HTR-8/SVneo (cell line): ENCODE results near the gene ESYT1.
A peak's percentile ranks its signal among the peaks of the same experiment; 100 is the strongest.
"Not testable (repeated sequence)": the region's sequence is repeated elsewhere in the genome, so short reads cannot be mapped to it uniquely, and the experiment has no call there.

Source experiments
- DNase-seq: peaks from one replicate; pipeline ENCODE4 v3.0.0; 2011; ENCODE audit warnings: low spot score, mixed read lengths; ENCODE audit not compliant: insufficient read length
- FAIRE-seq: peaks from 2 replicates; lab custom pipeline; 2011; peaks lifted over from hg19 to GRCh38; lab: Jason Lieb, UNC

The ESYT1 gene

DNA sequence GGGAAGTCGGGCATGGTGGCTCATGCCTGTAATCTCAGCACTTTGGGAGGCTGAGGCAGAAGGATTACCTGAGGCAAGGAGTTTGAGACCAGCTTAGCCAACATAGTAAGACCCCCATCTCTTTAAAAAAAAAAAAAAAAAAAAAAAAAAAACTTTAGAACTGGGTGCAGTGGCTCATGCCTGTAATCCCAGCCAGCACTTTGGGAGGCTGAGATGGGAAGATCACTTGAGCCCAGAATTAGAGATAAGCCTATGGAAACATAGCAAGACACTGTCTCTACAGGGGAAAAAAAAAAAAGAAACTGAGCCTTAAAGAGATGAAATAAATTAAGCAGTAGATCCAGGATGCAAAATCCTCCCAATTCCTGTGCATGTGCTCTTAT, 25.4 kb upstream of the ESYT1 start:
- FAIRE-seq (no peak), DNase-seq (no peak)

DNA sequence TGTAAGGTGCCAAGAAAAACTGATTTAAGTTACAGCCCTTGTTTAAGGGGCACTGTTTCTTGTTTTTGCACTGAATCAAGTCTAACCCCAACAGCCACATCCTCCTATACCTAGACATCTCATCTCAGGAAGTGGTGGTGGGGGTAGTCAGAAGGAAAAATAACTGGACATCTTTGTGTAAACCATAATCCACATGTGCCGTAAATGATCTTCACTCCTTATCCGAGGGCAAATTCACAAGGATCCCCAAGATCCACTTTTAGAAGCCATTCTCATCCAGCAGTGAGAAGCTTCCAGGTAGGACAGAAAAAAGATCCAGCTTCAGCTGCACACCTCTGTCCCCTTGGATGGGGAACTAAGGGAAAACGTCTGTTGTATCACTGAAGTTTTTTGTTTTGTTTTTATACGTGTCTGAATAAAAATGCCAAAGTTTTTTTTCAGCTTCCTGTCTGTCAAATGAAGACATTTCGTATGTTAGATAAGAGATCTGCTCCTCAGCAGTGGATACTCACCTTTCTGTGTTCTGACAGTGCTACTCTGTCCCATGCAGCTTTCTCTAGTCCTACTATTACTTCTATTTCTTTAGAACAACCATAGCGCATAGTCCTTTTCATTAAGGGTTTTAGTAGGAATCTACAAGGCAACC, 24.9 kb upstream of the ESYT1 start:
- FAIRE-seq (no peak), DNase-seq (no peak)

DNA sequence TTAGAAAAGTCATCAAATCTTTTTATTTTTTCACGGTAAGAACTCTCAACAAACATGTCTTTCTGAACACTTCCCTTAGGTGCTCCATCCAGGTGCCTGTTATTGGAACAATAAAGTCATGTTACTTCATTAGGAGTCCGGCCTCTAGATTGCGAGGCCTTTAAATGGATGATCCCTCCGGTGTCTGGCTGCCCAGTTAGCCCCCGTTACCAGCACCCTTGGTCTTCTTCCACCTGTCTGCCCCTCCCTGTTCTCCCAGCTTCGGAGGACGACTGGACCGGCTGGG, 24.3 kb upstream of the ESYT1 start:
- FAIRE-seq (no peak), DNase-seq (no peak)

DNA sequence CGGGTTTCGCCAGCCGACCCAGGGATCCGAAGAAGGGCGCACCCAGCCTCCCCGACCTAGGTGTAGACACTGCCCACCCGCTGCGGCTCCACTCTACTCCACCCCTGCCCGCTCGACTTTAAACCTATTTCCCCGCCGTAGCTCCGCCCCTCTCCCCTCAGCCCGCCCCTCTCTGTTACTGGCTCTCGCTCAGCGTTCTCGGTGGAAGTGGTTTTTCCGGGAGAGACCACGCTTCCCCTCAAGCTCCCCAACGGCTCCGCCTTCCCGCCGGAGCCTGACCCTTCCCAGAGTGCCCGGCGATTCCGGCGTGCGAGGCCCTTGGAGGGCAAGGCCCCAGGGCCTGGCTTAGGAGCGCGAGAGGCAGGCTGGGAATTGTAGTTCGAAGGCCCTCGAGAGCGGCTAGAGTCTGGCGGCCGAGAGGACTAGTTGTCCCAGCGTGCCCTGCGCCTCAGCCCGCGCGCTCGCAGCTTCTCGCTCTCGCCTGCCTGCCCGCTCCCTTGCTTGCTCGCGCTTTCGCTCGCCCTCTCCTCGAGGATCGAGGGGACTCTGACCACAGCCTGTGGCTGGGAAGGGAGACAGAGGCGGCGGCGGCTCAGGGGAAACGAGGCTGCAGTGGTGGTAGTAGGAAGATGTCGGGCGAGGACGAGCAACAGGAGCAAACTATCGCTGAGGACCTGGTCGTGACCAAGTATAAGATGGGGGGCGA, 23.8 kb upstream of the ESYT1 start, which contains the start of gene PA2G4:
PA2G4 (plus strand) TSS at position 451 of the 706 bp plus-strand sequence; CDS start at position 630, 179 bp downstream.
- FAIRE-seq, result peak; percentile 85
- peak; percentile 98 for DNase-seq

DNA sequence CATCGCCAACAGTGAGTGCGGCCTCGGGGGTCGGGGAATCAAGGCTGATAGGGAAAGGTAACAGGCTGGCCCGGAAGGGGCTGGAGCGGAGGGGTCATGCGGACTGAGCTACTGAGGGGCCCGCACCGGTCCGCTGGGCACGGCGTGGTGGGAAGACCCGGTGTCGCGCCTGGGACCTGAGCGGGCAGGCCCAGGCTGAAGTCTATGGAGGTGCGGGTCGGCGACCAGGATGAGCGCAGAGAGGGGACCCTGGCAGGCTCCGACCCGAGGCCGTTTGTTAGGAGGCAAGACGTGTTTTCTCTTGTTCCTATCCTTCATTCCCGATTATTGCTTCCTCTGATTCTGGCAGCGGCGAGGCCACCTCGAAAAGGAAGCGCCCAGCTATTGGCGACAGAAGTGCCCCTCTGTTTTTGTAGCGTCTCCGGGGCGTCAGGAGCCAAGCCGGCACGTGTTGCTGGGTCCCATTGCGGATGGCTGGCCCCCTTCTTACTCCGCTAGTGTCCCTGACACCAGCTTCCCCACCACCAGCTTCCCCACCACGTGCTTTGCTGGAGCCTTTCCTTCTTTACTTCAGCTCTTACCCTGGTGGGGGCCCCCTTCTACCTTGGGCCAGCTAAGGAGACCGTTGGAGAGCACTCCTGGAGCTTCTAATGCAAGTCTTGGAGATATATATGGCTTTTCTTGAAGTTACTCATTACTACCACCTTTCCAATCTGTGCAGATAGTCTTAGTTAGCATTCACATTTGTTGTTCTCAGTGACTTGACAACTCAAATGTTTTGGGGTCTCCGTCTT, 23.1 kb upstream of the ESYT1 start:
- DNase-seq, result no peak
- no peak for FAIRE-seq

DNA sequence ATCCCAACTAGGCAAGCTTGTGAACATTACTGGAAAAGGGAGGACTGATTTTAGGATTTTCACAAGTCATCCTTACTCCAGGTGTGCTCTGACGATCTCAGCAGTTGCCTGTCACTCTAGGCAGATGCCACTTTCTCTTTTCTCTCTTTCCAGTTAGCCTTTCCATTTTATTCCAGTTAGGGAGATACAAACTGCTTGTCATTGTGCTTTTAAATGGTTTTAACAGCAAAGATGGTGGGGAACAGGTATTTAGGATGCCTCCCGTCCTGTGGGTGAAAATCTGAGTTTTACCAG, 22.5 kb upstream of the ESYT1 start:
- DNase-seq (no peak), FAIRE-seq (no peak)

DNA sequence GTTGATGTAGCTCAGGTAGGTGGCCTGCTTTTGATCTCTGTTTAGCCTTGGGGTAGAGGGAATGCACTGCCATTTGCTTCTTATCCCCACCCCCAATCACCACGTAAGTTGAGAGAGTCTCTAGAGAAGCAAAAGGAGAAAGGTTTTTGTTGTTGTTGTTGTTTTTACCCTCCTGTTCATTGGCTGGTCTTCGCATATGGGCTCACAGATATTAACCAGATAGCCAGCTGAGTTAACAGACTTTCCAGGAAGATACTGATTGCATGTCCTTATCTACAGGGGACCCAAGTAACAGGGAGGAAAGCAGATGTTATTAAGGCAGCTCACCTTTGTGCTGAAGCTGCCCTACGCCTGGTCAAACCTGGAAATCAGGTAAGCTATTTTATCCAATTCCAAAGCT, 20.8 kb upstream of the ESYT1 start:
- FAIRE-seq, result no peak
- DNase-seq, result no peak

DNA sequence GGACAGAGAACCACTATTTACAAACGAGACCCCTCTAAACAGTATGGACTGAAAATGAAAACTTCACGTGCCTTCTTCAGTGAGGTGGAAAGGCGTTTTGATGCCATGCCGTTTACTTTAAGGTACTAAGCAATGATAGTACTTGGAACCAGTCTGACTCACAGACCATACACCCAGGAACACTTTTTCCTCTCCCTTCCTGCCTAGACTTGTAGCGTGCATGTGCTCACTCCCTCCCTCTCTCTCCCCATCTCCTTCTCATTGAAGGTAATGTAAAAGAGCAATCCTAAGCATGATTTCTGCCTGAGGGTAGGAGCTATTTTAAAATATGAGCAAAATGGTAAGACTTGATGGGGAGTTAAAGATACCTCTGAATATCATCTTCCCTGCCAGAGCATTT, 17.5 kb upstream of the ESYT1 start:
- DNase-seq (no peak), FAIRE-seq (no peak)

DNA sequence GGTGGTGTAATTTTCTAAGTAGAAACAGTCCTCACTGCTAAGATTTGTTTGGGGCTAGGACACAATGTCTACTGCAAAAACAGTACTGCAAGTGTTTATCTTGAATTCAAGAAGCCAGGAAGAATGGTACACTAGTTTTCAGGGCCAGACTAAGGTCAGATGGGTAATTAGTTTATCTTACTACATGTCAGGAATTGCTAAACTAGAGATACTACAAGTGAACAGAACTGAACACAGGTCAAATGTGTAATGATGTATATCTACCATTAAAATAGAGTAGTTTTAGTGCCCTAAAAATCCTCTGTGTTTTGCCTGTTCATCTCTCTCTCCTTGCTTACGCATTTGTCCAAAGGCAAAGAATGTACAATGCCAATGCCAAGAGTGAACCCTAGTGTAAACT, 14.0 kb upstream of the ESYT1 start:
- DNase-seq, result no peak
- FAIRE-seq, result no peak

DNA sequence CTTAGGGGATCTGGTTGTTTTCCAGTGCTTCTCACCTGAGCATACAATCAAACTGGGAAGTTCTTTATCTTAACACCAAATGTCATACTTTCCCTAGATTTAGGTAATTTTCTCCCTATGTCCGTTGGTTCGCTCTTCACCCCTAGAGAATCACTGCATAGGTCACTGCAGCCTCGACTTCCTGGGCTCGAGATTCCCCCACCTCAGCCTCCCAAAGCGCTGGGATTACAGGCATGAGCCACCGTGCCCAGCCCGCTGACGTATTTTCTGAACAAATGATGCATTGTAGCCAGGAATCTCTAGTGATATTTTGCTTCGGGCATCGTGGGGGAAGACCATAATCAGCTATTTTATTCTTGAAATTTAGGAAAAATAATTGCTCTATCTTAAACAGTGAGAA, 12.7 kb upstream of the ESYT1 start:
- no peak for DNase-seq
- no peak for FAIRE-seq

DNA sequence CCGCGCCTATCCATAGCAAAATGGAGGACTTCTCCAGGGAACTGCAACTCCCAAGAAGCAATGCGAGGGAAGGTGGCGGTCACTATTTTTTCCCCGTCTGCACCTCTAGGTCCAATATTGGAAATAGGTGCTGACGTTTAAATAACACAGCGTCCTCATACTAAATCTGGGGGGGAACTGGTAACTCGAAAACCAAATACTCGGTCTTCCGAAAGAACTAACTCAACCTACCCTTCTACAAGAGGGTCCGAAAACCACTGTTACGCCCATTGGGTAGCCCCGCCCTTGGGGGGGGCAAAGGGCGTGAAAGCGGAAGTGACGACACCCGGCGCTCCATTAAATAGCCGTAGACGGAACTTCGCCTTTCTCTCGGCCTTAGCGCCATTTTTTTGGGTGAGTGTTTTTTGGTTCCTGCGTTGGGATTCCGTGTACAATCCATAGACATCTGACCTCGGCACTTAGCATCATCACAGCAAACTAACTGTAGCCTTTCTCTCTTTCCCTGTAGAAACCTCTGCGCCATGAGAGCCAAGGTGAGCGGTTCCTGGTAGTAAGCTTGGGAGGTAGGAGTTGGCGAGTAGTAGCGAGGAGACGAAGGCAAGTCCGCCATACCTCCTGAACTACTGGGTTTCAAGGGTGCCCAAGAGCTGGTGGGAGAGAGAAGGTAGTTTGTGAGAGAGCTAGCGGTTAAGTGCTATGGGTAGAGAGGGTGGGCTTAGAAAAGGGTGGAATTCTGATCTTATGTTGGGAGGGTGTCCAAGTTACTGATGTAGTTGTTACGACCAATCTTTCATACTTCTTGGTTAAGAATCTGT, 11.6 kb upstream of the ESYT1 start, which contains the start of gene RPL41:
RPL41 (plus strand) TSS at position 367 of the 815 bp plus-strand sequence.
- DNase-seq (peak; percentile 69), FAIRE-seq (peak; percentile 23)

DNA sequence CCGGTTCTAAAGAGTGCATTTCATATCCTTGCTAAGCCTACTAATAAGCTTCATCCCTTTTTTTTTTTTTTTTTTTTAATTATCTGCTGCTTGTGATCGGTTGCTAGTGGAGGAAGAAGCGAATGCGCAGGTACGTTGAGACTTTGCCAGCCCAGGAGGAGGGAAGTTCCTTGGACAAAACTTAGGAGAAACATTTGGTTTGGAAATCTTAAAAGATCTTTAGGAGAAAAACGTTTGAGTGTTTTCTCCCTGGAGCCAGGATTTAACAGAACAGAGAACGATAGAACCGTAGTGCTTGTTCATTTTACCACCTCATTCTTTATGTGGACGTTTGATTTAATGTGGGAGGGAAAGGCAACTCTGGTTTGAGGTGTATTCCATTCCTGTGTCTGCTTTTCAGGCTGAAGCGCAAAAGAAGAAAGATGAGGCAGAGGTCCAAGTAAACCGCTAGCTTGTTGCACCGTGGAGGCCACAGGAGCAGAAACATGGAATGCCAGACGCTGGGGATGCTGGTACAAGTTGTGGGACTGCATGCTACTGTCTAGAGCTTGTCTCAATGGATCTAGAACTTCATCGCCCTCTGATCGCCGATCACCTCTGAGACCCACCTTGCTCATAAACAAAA, 10.9 kb upstream of the ESYT1 start:
- not testable (repeated sequence) for DNase-seq, FAIRE-seq

DNA sequence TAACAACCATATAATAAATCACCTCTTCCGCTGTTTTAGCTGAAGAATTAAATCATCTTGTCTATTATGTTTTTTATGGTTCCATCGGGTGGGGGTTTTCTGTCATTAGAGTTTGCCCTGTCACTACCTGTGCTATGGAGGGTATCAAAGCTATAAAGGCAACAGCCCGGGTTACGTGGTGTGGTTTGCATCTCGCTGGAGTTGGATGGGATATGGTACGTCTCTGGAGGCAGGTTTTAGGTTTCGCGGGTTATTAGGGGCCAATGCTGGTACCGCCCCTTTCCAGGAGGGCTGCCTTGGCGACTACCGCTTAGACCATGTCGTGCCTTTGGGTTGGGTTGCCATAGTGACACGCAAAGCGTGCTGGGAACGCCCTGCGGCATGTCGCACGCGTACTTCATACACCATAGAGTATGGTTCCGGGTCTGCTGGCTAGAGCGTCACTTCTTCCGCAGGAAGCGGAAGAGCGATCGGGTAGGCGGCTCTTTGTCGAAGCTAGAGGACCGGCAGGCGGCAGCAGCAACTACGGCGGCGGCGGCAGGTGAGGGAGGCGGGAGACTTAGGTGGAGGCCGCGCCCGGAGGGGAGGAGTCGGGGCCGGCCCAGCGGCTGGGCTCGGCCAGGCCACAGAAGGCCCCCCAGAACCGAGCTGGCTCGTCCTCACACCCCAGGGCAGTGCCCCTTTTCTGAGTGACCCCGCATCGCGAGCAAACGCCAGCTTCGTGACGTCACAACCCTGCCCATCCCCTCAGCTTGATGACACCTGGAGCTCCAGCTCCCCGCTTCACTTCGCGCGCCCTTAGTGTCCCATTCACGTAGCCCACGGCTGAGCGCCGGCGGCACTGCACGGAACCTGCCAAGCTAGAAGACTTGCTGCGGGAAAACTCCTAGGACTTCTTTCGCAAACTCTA, 10.0 kb upstream of the ESYT1 start, which contains the start of gene ZC3H10:
ZC3H10 (plus strand) TSS at position 489 of the 910 bp plus-strand sequence. CDS start 2,297 bp downstream, outside the sequence.
- DNase-seq (peak; percentile 92), FAIRE-seq (peak; percentile 98)

DNA sequence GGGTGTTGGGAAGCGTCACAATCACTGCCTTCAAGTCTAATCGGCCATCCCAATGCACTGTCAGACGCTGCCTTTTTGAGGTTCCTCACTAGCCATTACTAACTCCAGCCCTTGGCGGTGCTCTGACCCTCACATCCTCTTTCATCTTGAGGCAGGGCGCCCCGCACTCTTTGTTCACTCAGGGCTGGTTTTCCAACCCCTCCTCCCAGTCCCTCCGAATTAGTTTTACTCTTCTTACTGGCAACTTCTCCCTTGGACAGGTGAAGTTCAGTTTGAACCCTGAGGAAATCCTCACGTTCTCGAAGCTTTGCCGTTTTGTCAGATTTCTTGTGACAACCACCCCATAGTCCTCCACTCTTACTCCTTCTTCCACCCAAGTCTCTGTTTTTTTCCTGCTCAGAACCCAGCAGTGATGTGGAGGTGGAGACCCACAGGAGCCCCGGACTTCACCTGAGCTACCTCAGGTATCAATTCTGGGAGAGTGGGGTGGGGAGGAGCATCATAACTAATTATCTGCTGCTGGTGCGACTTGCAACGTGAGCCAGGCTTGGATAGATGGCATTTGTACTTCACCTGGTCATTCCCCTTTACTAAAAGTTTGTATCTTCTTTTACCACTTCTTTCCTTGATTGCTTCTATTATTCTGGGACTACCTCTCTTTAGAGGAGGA, 9.2 kb upstream of the ESYT1 start:
- FAIRE-seq (no peak), DNase-seq (no peak)

DNA sequence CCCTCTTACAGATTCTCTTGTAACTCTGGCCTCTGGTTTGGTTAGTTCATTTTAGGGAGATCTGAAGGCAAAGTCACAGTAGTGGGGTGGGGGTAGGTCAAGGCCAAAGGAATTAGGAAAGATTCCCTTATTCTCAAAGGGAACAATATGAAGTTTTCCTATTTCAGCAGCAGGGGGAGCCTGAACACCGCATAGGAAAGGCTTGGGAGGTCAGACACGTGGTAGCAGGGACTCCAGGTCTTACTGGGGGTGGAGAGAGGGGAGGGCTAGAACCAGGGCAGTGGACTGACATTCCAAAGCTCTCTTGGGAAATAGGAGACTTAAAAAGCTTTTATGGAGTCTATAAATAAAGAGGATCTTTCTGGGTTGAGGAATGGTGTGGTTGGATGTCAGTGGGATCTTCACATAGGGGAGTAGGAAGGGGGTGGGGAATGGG, 8.7 kb upstream of the ESYT1 start:
- no peak for FAIRE-seq
- DNase-seq, result peak; percentile 84

DNA sequence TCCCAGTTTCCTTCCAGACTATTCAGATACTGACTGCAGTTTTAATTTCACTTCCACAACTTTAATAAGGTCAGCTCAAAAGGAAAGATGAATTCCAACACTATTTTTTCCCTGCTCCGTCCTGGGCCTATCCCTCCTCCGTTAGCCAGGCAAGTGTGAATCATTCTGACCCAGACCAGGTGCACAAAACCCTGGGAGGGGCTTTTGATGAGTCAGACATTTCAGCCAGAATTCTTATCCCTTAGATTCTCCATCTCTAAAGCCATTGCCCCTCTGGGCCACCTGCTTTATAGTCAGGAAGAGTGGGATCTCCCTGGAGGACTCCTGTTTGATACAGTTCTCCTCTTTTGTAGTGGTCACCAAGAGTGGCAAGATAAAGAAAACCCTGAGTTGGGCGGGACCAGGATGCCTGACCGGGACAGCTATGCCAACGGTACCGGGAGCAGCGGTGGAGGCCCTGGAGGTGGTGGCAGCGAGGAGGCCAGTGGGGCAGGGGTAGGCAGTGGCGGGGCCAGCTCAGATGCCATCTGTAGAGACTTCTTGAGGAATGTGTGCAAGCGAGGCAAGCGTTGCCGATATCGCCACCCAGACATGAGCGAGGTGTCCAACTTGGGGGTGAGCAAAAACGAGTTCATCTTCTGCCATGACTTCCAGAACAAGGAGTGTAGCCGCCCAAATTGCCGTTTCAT, 7.8 kb upstream of the ESYT1 start:
- FAIRE-seq (no peak), DNase-seq (no peak)

DNA sequence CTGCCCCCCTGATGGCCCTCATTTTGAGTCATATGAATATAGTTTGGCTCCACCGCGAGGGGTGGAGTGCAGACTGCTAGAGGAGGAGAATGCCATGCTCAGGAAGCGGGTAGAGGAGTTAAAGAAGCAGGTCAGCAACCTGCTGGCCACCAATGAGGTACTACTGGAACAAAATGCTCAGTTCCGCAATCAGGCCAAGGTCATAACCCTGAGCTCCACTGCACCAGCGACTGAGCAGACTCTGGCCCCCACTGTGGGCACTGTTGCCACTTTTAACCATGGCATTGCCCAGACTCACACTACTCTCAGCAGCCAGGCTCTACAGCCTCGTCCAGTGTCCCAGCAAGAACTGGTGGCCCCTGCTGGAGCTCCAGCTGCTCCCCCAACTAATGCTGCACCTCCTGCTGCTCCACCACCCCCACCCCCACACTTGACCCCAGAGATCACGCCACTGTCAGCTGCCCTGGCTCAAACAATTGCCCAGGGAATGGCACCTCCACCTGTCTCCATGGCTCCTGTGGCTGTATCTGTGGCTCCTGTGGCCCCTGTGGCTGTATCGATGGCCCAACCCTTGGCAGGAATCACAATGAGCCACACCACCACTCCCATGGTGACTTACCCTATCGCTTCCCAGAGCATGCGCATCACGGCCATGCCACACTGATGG, 6.7 kb upstream of the ESYT1 start:
- DNase-seq (no peak), FAIRE-seq (no peak)
